ENCODE measurements around the gene CTIF.

Gene CTIF

GRCh38 chr18:48794251-48794970 is 255.6 kb downstream of the CTIF start:
- no peak for DNase-seq

GRCh38 chr18:48795696-48796095 is 256.9 kb downstream of the CTIF start:
- DNase-seq: no peak

- no peak for DNase-seq
Measured at GRCh38 chr18:48796491-48797205, 257.8 kb downstream of the CTIF start.

DNA sequence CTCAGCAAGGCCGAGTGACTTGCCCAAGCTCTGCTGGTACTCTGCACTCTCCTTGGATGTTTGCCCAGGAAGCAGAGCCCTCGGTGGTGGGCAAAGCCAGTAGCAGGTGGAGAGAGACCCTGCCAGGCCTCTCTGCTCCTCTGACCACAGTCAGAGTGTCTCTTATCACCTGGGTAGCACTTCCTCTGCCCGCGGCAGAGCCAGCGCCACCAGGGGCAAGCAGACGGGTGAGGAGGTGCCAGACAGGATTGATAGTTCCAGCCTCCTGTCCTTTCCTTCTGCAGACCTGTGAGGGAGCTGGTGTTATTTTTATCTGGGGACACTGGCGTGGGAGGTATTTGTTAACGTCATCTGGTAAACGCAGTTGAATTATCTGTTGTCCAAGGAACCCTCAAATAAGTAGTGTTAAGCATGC is 259.0 kb downstream of the CTIF start:
- DNase-seq: no peak

DNA sequence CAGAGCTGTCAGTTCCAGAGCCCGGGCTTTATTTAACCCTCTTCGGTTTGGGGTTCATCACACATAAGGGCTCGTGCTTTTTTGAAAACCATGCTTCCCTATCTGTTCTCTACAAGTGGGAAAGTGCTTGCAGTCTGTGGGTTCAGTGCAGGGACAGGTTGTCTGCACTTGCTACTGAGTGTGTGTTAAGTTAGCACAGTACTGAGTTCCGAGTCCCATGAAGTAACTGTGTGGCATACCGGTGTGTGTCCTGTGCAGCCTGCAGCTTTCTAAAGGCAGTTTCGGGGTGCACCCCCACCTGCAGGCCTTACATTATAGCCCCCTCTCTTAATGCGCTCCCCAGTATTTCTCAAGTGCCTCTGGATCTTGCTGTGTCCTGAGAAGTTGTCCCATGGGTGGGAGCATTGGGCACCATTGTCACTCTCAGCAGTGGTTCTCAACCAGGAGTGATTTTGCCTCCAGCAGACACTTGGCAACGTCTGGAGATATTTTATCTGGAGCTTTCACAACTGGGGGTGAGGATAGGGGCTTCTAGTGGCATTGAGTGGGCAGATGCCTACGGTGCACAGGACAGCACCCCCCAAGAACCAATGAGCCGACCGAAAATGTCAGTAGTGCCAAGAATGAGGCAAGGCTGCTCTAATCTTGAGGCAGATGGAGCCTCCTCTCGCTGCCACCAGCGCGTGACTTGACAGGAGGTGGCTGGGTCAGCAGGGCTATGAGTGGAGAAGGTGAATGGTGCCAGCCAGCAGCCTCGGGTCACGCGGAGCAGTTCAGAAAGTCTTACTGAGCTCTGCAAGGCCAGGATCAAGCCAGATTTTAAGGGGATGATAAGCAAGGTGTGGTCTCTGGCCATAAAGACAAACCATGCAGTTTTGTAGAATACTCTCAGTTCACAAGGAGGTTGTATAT is 259.8 kb downstream of the CTIF start:
- no peak for DNase-seq

GRCh38 chr18:48799724-48800315 is 261.0 kb downstream of the CTIF start:
- no peak for DNase-seq

DNA sequence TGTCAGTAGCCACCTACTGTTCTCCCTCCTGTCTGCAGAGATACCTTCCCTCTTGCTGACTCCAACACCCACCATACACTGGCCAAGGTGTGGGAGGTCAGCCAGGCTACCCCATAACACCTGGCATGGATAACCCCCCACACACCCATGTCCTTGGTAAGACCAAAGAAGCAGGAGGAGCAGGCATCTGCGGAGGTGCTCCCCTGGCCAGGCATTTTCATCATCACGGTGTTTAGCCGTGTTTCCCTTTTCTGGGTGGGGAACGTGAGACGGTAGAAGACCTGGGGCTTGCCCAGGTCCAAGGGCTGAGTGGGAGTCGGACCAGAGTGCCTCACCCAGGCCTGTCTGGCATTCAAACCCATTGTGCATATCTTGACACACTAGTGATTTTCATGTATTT is 261.6 kb downstream of the CTIF start:
- no peak for DNase-seq

GRCh38 chr18:48800876-48801727 is 262.3 kb downstream of the CTIF start:
- DNase-seq: no peak

DNA sequence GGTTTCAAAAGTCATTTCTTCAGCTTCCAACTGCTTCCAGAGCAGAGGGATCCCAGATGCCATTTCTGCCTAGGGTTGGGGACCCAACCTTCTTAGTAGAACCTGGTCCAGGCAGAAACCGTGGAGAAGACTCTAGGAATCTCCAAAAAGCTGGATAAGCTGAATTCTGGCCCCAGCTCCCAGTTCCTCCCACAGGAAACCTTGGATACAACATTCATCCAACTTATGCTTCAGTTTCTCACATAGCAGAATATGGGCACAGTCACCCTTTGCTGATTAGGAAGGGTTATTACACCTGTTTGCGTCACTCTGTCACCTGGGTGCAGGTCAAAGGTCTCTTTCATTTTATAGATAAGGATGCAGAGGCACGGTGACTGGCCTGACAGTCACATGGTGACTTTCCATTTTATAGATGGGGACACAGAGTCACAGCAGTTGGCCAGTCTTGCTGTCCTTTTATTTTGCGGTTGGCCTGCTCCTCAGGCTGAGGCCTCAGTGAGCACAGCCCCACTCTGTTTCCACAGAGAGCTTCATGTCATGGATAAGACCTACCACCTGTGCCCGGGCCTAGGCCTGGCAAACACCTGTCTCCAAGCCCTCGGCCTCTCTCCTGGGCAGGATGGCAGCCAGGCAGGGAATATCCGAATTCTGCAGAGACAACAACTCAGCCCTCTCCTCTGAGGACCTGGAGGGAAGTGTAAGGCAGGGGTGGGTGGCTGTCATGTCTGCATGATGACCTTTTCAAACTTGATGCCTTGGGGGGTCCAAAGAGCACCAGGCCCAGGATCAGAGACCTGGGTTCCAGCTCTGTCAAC is 263.1 kb downstream of the CTIF start:
- DNase-seq: no peak

DNA sequence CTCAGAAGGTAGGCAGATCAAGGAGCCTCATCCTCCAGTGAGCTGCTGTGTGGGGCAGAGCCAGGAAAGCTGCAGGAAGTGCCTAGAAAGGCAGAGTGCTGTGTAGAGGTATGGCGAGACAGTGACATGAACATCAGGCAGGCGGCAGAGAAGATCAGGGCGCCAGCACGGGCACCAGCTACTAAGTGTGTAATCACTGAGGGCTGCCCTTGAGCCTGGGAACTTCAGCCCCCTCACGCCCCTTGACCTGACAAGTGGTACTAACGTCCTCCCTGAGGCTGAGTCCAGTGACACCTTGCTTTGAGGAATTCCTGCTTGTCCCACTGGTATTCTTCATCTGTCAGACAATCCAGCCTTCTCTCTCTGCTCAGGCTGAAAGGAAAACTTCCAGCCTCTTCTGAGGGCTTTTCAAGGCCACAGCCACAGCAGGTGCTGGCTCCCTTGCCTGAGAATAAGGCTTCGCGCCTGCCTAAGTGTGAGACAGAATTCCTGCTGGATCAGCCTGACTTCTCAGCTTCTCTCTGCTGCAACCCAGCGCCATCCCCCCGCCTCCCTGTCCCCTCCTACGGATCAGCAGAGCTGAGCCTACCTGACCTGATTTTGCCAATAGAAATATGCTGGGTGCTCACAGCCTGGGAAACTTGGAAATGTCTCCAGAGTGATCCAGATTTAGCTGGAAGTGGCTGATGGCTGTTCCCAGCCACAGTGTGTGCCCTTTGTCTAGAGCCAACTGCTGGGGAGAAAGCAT is 263.9 kb downstream of the CTIF start:
- no peak for DNase-seq

DNA sequence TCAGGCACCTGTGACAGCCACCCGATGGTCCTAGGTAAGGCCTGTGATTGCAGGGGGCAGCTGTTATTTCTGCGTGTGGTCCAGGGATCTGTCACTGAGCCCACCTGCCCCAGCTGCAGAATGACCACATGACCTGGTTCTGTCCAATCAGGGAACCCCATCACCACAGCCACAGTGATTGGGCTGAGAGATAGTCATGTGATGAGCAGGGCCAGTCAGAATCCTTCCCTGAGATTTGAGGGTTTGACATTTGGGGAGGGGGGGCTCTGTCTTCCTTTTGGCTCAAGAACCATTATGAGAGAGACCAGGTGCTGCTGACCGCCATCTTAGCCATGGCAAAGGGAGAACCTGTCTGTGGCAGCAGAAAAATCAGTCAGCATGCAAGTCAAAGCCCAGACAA is 264.7 kb downstream of the CTIF start:
- DNase-seq: no peak

GRCh38 chr18:48803951-48804855 is 265.4 kb downstream of the CTIF start:
- DNase-seq: no peak

- DNase-seq: no peak
Measured at GRCh38 chr18:48804856-48805610, 266.2 kb downstream of the CTIF start.

DNA sequence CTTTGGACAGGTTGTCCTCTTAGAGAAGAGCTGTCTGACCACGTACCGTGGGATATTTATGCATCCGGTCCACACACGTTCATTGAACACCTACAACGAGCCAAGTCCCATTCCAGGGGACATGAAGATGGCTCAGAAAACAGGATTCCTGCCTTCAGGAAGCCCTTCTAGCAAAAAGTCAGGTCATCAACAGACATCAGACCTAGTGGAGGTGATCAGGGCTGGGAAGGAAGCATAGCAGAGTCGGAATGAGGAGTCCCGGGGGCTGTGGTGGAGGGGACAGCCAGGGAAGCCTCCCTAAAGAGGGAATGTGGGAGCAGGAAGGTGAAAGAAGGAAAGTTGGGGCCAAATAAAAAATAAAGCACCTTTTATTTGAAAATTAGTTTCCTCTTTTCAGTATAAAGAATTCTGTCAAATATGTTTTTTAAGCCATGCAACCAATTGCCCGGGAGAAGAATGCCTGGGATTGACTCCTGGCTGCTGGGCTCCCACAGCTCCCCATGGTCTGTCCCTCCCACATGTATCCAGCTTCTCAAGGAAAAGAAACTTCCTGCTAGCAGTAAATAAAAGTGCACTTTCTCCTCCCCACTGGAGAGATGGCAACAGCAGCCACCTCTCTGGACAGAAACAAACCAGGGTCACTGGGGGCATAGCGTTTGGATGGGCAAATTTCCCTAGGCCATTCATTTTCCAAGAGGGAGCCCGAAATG is 267.1 kb downstream of the CTIF start:
- no peak for DNase-seq

DNA sequence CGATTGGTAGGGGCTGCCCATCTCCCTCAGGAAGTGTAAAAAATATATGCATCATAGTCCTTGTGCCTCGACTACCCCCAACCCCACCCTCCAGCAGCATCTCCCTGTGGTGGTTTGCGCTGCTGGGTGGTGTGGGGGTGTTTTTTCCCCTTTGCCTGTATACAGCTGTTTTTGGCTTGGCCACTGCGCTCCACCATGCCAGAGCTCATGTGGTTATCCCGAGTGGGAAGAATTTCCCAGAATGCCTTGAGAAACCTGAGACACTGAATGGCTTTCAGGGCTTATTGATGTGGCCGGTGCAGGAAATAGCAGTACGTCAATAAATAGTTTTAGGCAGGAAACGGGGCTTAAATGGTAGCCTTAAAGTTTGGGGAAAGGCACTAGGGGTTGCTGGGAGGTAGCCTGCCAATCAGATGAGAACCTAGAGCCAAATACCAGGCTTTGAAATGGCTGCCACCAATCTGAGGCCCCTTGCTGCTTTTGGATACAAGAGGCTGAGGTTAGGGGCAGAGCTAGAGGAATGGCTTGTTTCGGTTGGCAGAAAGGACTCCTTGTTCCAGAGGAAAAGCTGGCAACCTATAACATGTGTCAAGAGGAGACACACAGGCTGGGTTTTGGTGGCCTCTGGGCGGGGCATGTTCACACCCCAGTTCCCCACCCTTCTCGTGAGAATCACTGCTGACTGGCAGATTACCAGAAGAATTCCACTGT is 267.9 kb downstream of the CTIF start:
- no peak for DNase-seq

DNA sequence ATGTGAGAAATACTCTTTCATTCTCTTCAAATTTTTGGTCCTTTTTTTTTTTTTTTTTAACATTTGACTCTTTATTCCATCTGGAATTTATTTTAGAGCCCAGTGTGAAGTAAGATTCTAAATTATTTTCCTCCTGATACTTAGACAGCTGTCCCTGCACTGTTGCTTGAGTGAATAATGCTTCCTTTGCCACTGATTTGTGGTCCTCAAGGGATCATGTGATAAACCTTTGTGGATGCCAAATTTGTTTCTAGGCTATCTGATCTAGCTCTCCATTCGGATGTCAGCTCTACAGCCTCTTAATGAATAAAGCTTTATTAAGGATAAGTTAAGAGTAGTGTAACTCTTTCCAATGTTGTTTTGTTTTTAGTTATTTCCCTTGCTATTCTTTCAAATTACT is 269.6 kb downstream of the CTIF start:
- DNase-seq: no peak

- DNase-seq: no peak
Measured at GRCh38 chr18:48809365-48809764, 270.5 kb downstream of the CTIF start.

Measured in Kasumi-1 (cell line).